ENCODE data around the gene F12.
"Not testable (repeated sequence)": the region's sequence is repeated elsewhere in the genome, so short reads cannot be mapped to it uniquely, and the experiment has no call there.

The F12 gene

DNA sequence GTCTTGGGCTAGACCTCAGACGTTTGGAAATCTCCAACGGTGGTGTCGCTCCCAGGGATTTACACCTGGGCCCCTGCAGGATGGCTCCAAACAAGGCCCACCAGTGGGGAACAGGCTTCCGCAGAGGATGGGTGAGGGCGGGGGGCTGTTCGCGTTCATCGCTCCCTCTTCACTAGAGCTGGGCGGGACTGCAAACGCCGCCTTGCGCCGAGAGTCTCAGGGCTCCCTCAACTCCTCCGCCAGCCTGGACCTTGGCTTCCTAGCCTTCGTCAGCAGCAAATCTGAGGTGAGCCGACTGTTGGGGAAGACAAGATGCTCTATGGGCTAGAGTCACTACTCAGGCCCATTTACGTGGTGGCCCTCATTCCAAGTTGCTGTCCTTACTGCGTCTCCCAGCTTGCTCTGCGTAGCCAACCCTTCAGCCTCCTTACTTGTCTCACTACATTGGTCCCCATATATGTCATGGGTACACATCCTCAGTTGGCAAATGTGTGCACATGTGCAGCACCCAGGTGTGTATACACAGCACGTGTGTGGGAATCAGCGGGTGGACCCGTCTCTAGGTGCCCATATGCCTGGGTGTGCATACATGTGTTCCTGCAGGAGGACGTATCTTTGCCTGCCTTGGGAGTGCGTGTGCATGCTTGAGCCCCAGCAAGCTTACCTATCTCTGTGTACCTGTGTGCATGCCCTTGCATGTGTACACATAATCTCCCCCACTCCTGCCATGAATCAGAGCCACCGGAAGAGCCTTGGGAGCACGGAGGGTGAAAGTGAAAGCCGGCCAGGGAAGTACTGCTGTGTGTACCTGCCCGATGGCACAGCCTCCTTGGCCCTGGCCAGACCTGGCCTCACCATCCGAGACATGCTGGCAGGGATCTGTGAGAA is 41.1 kb downstream of the F12 start:
- no peak for DNase-seq (ENCODE audit: low read depth)

DNA sequence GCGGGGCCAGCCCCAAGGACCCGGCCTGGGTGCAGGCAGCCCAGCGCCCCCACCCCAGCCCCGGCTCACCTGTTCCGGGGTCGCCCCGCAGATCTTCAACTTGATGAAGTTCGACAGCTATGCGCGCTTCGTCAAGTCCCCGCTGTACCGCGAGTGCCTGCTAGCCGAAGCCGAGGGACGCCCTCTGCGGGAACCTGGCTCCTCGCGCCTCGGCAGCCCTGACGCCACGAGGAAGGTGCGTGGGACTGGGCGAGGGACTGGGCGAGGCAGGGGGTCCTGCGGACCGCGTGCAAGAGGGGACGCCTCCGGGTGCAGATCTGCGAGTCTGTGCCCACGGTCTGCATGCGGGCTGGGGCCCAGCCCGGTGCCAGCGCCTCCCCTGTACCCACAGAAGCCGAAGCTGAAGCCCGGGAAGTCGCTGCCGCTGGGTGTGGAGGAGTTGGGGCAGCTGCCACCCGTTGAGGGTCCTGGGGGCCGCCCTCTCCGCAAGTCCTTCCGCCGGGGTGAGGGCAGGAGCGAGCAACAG is 42.0 kb downstream of the F12 start:
- DNase-seq (ENCODE audit: low read depth): no peak

DNA sequence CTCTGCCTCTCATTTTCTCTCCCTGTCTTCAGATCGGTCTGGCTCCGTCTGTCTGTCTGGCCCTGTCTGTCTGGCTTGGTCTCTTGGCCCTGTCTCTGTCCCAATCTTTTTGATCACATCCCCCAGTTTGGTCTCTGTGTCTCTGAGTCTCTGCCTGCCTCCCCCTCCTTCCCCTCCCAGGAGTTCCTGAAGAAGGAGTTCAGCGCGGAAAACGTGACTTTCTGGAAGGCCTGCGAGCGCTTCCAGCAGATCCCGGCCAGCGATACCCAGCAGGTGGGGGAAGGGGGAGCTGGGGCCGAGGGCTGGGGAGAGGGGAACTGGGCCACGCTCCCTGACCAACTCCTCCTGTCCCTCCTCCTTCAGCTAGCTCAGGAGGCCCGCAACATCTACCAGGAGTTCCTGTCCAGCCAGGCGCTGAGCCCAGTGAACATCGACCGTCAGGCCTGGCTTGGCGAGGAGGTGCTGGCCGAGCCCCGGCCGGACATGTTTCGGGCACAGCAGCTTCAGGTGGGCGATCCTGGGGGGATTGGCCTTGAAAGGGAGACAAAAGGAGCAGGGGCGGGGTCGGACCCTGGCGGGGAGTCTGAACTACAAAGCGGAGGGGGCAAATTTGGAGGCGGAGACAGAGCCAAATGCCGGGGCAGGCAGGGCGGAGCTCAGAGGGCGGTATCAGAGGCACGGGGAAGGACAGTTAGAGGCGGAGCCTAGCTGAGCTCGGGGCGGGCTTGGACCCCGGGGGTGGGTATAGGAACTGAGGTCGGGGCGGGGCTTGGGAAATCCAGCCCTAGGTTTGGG is 42.6 kb downstream of the F12 start:
- DNase-seq (ENCODE audit: low read depth): no peak

- DNase-seq (ENCODE audit: low read depth): no peak
Measured at GRCh38 chr5:177365845-177366527, 43.4 kb downstream of the F12 start.

GRCh38 chr5:177364159-177364962 is 45.0 kb downstream of the F12 start:
- DNase-seq (ENCODE audit: low read depth): no peak

DNA sequence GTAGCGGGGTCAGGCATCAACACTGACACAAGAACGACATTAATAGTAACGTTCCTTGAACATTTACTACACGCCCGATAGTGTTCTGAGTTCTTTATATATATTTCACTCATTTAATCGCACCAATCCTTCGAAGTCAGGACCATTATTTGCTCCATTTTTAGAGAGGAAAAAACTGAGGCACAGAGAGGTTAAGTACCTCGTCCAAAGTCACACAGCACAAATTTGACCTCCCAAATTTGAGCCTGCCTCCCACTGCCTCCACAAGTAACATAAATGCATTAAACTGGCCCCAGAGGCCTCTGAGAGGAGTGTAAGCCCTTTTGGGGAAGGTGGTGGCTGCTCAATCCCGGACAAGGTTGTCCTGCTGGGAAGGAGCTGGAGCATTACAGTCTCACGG is 45.8 kb downstream of the F12 start:
- DNase-seq (ENCODE audit: low read depth): no peak

GRCh38 chr5:177362610-177363507 is 46.5 kb downstream of the F12 start:
- no peak for DNase-seq (ENCODE audit: low read depth)

DNA sequence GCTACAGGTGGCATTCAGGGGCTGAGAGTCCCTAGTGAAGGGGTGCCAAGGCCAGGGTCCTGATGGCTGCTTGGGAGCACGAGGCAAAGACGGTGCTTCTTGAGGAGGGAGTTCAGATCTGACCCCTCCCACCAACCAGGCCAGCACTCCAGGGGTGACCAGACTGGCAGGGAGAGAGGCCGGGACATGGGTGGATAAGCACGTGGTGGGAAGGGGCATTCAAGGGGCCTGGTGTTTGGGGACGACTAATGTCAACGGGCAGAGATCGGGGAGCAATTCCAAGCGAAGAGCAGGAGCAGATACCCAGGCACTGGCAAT is 47.1 kb downstream of the F12 start:
- DNase-seq (ENCODE audit: low read depth): no peak

DNA sequence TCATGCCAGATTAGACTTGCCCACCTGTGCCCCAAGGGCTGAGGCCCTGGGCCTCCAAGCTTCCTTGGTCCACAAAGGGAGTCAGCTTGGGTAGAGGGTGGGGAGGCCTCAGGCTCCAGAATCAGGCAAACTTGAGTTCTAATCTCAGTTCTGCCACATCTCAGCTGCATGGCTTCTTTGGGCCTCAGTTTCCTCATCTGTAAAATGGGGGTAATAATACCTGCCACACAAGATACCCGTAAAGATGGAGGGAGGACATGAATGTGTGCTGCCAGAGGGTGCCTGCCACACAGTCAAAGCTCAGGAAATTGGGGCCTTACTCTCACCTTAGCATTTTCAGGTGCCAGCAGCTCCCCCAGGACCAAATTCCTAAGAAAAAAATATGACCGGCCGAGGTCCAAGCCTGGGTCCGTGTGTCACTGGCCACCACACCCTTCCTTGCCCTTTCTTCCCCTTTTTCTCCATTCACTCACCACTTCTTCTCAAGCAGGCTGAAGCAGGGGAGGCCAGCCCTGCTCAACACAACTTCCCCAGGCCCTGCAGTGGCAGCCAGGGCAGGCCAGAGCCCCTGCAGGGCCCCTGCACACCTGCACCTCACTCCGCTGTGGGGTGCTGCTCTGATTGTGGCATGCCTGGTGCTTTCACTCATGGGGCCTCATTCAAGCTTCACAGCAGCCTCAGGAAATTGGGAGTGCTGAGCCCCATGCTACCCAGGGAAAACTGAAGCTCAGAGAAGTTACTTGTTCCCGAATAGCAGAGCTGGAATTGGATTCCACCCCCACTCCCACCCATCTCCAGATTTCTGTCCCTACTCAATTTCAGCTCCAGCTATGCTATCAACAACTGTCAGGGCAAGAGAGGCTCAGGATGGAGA is 47.7 kb downstream of the F12 start:
- no peak for DNase-seq (ENCODE audit: low read depth)

GRCh38 chr5:177360740-177361139 is 48.6 kb downstream of the F12 start:
- DNase-seq (ENCODE audit: low read depth): not testable (repeated sequence)

DNA sequence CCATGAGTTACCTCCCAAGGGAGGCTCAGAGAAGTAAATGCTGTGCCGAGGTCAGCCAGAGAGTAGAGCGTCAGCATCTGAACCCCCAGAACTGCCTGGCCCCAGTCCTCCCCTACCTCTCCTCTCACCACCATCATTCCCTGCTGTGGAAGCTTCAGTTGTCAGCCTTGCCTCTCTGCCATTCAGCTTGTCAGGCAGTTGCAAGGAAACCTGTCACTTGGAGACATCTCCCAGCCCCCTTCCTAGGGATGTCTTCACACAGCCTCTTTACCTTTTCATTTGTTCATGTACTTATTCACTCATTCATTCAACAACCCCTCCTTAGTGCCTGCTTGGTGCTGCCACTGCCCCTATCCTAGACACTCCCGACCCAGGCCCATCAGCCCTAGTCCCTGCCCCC is 49.5 kb downstream of the F12 start:
- DNase-seq (ENCODE audit: low read depth): no peak

- no peak for DNase-seq (ENCODE audit: low read depth)
Measured at GRCh38 chr5:177359451-177359851, 49.9 kb downstream of the F12 start.

GRCh38 chr5:177358370-177358819 is 51.0 kb downstream of the F12 start:
- no peak for DNase-seq (ENCODE audit: low read depth)

GRCh38 chr5:177357459-177358351 is 51.7 kb downstream of the F12 start, which contains the start of gene RGS14:
TSS of gene RGS14 (plus strand) at chr5:177357924. CDS start at chr5:177358025, 101 bp downstream.
- no peak for DNase-seq (ENCODE audit: low read depth)

DNA sequence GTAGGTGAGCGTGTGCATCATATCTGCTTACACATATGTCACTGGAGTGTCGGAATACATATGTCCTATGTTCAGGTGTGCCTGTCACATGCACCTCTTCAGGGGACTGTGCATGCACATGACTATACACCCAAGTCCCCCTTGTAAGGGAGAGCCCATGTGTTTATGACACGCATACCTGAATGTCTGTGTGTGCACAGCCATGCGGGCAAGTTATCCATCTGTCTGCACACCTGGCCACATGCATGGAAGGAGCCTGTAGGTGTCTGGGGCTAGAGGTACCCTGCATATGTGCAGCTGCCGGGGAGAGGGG is 52.3 kb downstream of the F12 start:
- no peak for DNase-seq (ENCODE audit: low read depth)

DNA sequence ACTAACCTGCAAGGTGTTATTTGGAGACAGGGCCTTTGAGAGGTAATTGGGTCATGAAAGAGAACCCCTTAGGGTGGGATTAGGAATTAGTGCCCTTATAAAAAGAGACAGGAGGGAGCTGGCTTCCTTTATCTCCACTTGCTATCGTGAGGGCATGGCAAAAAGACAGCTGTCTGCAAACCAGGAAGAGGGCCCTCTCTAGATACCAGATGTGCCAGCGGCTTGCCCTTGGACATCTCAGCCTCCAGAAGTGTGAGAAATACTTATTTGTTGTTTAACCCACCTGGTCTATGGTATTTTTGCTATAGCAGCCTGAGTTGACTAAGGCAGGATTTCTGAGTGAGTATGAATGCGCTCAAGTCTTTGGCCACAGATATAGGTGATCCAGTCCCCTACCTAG is 52.6 kb downstream of the F12 start:
- DNase-seq (ENCODE audit: low read depth): no peak

- no peak for DNase-seq (ENCODE audit: low read depth)
Measured at GRCh38 chr5:177355868-177356168, 53.5 kb downstream of the F12 start.

- DNase-seq (ENCODE audit: low read depth): no peak
Measured at GRCh38 chr5:177355162-177355867, 54.0 kb downstream of the F12 start.

Measured in stimulated activated CD8-positive, alpha-beta memory T cell treated with anti-CD3 and anti-CD28 coated beads, Interleukin-7, amount 100 ng/mL, for 24 hours (primary cell).